ENCODE data around the gene IFITM5.

GRCh38 chr11:267491-267994 lies 31.8 kb downstream of the IFITM5 start:
- TF ChIP-seq, protein P1, sequence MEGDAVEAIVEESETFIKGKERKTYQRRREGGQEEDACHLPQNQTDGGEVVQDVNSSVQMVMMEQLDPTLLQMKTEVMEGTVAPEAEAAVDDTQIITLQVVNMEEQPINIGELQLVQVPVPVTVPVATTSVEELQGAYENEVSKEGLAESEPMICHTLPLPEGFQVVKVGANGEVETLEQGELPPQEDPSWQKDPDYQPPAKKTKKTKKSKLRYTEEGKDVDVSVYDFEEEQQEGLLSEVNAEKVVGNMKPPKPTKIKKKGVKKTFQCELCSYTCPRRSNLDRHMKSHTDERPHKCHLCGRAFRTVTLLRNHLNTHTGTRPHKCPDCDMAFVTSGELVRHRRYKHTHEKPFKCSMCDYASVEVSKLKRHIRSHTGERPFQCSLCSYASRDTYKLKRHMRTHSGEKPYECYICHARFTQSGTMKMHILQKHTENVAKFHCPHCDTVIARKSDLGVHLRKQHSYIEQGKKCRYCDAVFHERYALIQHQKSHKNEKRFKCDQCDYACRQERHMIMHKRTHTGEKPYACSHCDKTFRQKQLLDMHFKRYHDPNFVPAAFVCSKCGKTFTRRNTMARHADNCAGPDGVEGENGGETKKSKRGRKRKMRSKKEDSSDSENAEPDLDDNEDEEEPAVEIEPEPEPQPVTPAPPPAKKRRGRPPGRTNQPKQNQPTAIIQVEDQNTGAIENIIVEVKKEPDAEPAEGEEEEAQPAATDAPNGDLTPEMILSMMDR (IDR thresholded peaks at IDR 0.05), result no peak
- TF ChIP-seq POLR2A (IDR thresholded peaks at IDR 0.05), result no peak

All from lower leg skin (tissue), 3 donors.